Kidney capillary endothelial cell (primary cell): Measurements from ENCODE around the gene SNU13.
"Not testable (repeated sequence)": the region's sequence is repeated elsewhere in the genome, so short reads cannot be mapped to it uniquely, and the experiment has no call there.

ENCODE experiments used
- DNase-seq: peaks from one replicate; pipeline ENCODE4 v3.0.0-alpha.2; 2018; ENCODE audit warnings: low spot score

Gene SNU13

DNA sequence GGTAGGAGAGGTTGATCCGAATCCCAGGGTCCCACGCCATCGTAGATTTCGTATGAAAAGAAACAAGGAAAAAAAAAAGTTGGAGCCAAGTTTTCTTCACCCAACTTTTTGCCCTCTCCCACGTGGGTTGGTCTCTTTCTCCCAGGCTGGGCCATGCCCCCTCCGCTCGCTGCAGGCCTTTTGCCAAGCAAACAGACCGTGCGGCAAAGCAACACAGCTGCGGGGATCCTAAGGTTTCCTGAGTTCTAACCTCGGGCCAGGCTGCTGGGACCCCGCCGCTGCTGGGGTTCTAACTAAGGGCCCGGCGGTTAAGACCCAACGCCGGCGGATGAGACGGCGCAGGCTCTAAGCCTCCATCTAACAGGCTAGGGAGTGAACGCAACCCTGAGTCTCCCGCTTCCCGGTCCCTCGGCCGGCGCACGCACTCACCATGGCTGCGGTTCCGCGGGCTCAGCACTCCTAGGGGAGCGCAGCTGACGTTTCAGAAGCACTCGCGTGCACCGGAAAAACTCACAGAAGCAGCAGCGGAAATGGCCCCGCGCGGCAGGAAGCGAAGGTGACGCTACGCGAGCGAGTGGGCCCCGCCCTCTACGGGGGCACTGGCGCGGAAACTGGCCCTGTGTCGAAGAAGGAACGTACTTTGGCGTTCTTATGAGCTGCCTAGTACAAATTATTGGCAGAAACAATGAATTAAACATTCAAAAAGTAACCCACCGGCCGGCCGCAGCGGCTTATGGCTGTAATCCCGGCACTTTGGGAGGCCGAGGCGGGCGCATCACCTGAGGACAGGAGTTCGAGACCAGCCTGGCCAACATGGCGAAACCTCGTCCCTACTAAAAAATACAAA lies at the start of gene SNU13:
TSS of gene SNU13 (minus strand) at position 503 of the 847 bp plus-strand sequence. CDS start at position 432, 71 bp downstream.
- DNase-seq = peak; percentile 92

DNA sequence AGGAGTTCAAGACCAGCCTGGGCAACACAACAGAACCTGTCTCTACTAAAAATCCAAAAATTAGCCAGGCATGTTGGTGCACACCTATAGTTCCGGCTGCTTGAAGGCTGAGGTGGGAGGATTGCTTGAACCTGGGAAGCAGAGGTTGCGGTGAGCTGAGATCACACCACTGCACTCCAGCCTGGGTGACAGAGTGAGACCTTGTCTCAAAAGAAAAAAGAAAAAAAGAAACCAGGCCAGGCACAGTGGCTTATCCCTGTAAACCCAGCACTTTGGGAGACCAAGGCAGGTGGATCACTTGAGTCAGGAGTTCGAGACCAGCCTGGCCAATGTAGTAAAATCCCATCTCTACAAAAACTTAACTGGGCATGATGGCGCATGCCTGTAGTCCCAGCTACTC lies 44.6 kb upstream of the SNU13 start:
- not testable (repeated sequence) for DNase-seq

DNA sequence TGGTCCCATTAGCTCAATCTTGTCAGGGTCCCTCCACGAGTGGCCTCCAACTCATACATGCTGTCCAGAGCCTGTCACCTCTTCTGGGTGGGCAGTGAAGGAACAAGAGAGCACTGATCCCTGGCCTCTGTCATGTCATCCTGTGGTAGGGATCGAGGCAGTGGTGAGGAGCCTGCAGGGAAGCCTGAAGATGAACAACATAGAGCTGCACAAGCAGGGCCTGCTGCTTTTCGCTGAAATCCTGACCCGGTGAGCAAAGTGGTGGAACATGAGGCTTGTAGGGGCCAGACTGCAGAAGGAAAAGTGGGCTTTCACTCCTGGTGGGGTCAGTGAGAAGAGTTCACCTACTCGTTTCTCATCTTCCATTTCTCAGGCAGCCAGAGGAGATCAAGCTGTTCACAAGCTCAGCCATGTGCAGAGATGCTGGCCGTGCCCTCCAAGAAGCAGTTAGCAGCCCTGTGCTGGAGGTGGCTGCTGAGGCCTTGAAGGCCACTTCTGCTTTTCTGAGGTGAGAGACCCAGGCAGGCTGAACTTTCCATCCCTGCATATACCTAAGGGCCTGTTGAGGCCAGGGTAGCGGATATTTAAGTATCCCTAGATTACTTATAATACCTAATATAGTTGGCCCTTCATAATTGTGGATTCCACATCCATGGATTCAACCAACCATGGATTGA lies 43.6 kb upstream of the SNU13 start:
- no peak for DNase-seq

DNA sequence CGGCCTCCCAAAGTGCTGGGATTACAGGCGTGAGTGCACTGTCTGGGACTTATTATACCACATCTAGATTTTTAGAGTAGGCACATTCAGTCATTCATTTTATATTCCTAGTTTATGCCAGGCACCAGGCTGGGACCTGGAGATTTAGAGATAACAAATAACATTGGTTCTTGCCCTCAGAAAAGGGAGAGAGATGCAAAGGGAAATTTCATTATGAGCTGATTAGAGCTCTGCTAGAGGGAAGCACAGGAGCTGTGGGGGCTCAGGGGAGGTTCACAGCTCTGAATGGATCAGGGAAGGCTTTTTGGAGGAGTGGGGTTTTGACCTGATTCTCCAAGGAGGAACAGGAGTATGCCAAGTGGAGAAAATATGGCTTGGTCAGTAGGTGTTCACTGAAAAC lies 42.9 kb upstream of the SNU13 start:
- DNase-seq = no peak

DNA sequence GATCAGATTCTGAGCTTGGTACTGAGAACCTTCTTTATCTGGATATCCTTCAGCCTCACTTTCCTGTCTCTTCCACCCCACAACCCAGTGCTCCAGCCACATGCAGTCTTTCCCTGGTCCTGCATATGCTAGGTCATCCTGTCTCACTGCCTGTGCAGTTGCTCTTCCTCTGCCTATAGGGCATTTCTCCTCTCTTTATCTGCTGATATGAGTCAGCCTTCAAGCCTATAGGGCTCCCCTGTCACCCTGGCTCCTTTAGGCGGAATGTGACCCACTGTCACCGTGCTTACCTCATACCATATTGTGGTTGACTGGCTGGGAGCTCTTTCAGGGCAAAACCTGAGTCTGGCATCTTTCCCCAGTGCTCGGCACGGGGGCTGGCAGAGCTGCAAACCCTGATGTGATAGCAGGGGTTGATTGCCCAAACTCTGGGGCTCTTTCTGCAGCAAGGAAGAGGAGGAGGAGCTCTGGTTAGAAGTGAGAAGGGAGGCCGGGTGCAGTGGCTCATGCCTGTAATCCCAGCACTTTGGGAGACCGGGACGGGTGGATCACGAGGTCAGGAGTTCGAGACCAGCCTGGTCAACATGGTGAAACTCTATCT lies 36.9 kb upstream of the SNU13 start:
- no peak for DNase-seq

DNA sequence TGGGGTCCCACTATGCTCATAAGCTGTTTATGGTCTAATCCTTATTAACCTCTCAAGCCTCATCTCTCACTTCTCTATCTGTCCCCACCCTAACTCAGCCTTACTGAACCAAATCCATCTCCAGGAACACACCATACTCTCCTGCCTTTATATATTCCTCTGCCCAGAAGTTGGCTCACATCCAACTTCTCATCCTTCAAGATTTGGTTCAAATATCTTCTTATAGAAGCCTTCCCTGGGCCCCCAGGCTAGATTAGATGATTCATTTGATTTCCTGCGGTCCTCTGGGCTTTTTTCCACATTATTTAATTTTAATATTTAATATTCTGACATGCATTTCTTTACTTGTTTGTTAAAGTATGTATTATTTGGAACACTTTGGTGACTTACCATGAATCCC lies 33.8 kb upstream of the SNU13 start:
- DNase-seq = no peak

DNA sequence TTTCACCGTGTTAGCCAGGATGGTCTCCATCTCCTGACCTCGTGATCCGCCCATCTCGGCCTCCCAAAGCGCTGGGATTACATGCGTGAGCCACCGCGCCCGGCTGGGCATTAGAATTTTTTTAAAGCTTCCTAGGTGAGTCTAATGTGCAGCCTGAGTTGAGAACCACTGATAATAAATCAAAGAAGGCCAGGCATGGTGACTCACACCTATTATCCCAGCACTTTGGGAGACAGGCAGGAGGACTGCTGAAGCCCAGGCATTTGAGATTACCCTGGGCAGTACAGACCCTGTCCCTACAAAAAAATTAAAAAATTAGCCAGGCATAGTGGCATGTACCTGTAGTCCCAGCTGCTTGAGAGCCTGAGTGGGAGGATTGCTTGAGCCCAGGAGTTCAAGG lies 24.3 kb upstream of the SNU13 start:
- no peak for DNase-seq

DNA sequence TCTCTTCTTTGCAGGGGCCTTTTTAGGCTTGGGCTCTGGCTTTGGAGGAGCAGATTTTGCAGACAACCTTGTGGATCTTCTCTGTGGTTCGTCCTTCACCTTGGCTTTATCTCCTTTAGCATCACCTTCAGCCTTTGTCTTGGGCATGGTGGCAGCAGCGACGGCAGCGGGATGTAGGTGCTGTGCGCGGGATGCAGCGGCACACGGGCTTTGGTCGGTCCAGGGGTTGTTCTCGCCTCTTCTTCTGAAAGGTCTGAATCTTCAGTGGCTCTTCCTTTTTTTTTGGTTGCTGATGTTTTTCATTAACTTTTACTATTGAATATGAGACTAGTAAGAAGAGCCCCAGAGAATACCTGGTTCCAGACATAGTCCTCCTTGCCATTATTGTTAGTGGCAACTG lies 20.7 kb upstream of the SNU13 start:
- DNase-seq = no peak

DNA sequence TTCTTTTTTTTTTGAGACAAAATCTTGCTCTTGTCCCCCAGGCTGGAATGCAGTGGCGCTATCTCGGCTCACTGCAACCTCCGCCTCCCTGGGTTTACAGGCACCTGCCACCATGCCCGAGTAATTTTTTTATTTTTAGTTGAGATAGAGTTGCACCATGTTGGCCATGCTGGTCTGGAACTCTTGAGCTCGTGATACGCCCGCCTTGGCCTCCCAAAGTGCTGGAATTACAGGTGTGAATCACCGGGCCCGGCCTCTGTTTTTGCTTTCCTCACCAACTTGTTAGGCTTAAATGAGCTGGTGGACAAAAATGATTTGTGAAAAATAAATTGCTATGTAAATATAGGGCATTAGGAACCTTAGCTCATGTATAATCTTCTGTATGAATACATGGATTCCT lies 14.1 kb upstream of the SNU13 start:
- DNase-seq = no peak

DNA sequence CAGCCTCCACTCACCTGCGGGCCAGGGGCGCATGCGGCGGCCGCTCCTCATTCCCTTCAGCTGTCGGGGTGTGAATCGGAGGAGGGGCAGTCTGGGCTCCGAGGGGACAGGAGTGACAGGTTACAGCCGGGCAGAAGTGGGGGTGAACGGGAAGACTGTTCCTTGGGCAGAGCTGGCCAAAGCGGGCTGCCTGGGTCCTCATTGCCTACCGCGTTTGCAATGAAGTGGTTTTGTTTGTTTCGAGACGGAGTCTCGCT lies 11.4 kb upstream of the SNU13 start:
- DNase-seq = no peak

DNA sequence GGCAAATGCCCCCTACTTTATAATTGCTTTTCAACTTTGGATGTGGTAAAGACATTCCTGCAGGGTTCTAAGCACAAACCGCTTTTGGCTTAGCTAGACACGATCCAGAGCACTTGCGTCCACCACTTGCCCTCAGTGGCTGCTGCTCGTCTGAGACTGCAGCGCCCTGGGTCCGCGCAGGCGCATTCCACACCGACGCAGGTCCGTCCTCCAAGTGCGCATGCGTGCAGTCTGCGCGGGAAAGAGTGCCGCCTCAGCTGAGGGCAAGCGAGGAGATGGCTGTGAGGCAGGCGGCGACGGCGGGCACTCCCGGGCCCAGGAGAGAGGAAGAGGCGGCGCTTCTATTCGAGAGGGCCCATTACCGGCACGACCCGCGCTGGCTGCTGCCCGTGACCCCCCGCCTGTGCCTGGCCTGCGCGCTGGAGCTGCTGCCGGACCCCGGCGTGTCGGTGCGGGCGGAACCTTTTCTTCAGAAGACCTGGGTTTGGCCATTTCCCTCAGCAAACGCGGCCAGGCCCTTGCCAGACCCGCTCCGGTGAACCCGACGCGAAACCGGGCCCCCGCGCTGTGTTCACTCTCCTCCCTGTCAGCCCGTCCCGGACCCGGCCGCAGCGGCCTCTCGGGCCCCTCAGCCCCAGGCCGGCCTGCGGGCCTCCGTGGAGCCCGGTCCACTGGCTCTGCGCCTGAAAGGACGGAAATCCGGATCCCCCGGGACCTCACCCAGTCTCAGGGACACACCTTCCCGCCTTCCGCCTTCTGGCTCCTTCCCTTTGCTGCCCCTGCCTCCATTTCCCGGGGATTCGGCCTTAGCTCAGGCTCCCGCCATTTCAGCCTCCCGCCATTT lies 10.8 kb upstream of the SNU13 start, which contains the start of gene MEI1:
TSS of gene MEI1 (plus strand) at position 240 of the 844 bp plus-strand sequence. CDS start at position 276, 36 bp downstream.
- peak; percentile 76 for DNase-seq

DNA sequence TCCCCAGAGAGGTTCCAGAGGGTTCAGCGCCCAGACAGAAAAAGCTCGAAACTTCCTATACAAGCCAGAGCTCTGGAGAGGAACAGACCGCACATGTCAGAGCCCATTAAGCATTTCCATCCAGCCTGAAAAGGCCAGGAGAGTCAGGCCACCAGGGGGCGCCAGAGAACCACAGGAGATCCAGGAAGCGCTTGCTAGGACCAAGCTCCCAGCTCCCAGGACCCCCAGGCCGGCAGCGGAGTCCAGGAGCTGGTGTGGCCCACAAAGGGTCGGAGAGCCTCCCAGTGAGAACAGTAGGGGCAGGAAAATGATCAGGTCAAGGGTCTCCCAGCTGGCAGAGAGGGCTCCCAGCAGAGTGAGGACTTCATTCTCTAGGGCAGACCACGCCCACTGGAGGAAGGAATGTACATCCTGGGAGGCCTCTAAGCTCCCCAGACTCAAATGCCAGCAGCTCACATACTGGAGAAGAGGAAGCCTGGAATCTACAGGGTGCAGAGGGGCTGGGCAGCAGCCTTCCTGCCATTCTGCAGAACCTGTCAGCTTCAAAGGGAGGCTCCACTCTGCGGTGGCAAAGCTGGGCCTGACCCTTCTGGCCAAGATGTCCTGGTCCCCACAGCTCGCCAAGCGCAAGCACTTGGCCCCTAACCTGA lies 8.6 kb upstream of the SNU13 start:
- DNase-seq = peak; percentile 83

DNA sequence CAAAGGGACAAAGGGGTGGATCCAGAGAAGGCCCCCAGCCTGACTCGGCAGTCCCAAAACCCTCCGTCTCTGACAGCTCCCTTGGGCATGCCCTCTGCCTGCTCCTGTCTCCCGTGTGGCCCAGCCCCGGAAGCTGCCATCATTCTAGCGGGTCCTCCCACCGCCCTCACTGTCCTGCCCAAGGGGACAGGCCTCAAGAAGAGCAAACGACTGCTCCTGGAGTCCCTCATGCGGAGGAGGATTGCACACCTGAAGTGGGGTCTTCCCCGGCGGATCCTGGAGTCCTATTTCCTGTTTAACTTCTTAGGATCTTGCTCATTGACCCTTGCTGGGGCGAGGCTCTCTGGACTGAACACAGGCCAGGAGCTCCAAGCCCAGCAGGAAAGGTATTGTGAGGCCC lies 8.0 kb upstream of the SNU13 start:
- DNase-seq = no peak

DNA sequence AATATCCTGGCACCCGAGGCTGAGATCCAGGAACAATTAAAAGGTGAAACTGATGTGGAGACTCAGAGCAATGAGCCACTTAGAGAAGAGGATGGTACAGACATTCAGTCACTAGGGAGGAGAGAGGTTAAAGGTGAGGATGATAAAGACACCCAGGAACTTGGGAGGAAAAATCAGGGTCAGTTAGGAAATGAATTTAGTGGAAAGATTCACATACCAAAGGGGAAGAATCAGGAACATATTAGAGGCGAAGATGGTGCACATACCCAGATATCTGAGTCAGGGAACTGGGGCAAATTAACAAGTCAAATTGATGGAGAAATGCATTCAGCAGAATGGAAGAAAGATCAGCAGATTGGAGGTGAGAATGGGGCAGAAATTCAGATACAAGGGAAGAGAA lies 6.5 kb upstream of the SNU13 start:
- no peak for DNase-seq

DNA sequence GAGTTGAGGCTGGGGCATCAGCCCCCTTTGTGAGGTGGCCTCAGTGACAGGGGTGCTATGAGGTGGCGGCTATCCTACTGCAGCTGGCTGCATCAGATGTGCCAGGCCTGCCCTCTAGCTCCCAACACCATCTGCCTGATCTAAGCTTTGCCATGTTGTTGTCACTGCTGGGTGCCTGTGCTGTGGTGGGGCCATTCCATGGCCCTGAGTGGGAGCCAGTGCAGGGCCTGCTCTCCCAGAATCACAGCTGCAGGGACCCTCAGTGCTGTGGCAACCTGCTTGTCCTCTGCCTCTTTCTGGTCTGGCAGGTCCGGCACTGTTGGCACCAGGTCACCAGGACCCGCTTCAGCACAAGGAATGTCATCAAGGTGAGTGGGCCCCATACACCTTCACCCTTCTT lies 1.8 kb upstream of the SNU13 start:
- DNase-seq = no peak

DNA sequence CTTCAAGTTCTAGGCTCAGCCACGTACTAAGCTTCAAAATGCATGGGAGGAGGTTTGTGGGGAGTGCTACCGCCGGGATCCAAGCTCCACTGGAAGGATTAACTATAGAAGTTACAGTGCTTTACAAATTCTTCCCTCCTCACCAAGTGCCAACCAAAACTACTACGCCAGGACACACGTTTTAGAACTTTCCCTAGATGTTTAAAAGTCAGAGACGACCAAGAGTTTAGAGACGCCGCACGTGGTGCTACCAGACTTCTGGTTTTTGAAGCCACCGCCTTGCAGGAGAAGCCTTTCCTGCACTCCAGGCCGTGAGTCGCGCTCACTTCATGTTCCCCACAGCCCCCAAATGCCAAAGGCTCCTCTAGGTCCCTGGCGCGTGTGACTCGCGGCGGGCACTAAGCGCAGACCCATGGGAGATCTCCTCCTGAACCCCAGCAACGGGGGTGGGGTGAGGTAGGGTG lies 734 bp downstream of the SNU13 start:
- no peak for DNase-seq

DNA sequence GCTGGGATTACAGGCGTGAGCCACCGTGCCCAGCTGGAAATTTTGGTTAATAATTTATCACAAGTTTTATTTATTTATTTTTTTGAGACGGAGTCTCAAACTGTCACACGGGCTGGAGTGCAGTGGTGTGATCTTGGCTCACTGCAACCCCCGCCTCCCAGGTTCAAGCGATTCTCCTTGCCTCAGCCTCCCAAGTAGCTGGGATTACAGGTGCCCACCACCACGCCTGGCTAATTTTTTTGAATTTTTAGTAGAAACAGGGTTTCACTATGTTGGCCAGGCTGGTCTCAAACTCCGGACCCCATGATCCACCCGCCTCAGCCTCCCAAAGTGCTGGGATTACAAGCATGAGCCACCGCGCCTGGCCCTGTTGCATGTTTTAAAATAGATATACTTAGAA lies 1.8 kb downstream of the SNU13 start:
- not testable (repeated sequence) for DNase-seq

DNA sequence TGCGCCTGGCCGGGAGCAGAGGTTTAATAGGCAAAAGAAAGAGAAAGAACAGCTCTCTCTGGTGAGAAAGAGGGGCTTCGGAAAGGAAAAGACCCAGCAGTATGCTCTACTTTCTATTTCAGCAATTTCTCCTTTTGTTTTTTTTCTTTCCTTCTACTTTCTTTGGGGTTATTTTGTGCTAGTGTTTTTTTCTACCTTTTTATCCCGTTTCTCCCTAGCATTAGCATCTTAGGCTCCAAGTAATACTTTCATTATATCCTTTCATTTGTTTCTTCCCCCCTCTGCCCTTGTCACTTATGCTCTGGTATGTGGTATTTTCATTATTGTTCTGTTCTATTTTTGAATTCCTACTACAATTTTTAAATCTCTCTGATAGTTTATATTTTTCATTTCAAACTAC lies 4.5 kb downstream of the SNU13 start:
- no peak for DNase-seq

DNA sequence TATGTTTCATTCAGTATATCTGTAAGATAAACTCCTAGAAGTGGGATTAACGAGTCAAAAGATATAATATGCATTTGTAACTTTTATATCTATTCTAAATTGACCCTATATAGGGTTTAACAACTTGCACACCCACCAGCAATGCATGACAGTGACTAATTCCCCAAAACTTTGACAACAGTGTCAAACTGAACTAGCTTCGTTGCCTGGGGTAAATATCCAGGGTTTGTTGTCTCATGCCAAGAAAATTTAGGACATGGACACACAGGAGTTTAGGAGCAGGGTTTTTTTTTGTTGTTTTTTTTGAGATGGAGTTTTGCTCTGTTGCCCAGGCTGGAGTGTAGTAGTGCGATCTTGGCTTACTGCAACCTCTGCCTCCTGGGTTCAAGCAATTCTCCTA lies 5.1 kb downstream of the SNU13 start:
- DNase-seq = no peak

DNA sequence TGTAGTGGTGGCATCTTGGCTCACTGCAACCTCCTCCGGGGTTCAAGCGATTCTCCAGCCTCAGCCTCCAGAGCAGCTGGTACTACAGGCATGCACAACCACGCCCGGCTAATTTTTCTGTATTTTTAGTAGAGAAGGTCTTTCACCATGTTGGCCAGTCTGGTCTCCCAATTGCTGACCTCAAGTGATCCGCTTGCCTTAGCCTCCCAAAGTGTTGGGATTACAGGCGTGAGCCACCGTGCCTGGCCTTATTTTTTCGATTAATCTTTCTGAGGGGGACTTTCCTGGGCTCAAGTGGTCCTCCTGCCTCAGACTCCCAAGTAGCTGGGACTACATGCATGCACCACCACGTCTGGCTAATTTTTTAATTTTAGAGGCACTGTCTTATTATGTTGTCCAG lies 5.6 kb downstream of the SNU13 start:
- no peak for DNase-seq

DNA sequence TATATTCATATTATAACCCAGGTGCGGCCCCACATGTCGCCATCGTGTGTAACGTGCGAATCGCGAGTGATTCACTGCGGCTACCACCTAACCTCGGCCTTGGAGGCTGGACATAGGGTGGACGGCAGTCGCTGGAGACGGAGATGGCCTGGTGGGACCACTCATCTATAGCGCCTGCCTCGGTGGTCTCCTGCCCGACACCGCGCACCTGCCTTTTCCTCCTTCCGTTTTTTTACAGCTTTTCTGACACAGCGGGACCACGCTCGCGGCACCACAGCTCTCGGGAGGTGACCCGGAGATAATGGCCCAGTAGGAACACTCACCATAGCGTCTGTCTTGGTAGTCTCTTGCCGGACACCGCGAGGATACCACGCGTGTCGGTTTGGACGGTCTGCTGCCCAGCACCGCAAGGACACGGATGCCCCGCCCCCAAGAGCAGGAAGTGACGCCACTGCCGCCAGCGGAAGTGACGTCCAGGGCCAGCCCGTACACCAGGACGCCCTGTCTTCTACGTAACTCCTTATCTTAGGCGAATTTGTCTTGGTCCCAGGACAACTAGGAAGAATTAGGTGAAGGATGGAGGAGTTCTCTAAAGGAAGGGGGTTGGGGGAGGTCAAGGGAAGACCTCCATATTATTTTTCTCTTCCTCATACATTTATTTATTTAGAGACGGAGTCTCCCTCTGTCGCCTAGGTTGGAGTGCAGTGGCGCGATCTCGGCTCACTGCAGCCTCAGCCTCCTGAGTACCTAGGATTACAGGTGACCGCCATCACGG lies 6.4 kb downstream of the SNU13 start:
- peak; percentile 53 for DNase-seq
